ENCODE measurements around the gene PEAR1. TPM values are rescaled to one million over a fixed set of nuclear protein-coding genes. Genes with fewer than 3 reads are reported as not detected.

The PEAR1 gene
- polyA plus RNA-seq (2011; rRNA removed) (1.7 and 2.9 TPM in 2 replicates), polyA plus RNA-seq (2017; fragmentation: RNase III; extraction: RNeasy Plus Mini Kit Qiagen cat#74134 plus additional on column Dnase treatment) (5.0 to 7.5 TPM (median 6.3 TPM) in 3 replicates), polyA minus RNA-seq (2011; rRNA and poly(A)+ RNA removed) (0.79 and 1.4 TPM in 2 replicates)
- polyA plus RNA-seq (2012; cell fraction: cytosol; rRNA removed): 4.2 and 5.4 TPM in 2 replicates
- 27.8 and 33.5 TPM in 2 replicates for polyA plus RNA-seq (2012; cell fraction: nucleus; rRNA removed)

DNA sequence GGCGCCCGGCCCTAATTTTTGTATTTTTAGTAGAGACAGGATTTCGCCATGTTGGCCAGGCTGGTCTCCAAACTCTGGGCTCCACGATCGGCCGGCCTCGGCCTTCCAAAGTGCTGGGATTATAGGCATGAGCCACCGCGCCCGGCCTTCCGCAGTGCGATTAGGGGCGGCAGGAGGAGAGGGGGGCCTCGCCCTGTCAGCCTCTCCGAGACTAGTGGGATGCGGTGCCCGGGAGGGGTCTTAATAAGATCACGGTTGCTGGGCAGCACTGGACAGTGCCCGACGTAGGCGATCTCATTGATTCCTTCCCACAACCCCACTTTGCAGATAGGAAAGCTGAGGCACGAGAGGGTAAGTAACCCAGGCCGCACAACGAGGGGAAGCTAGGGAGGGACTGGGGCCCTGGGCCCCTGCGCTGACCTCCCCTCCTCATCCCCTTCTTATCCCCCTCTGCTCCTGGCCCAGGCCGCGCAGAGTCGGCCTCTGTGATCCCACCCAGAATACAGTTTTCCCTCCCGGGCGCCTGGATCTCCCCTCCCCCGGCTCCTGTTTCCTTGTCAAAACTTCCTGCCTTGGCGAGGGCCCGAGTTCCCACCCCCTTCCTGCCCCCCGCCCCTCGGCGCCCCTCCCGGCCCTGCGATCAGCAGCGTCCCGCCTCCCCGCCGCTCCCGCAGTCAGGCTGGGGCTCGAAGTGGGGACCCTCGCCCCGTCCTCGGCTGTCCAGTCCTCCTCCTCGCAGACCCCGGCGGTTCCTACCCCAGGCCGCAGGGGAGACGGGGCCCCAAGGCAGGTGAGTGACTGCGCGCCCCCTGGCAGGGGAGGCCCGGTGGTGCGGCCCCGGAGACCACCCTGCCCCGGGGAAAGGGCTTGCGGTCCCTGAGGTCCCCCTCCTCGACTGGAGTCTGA, at the start of gene PEAR1:
PEAR1 (plus strand) TSS at position 671 of the 906 bp plus-strand sequence. CDS start 10,209 bp downstream, outside the sequence.
- 87% methylated on average over 31 of the region's 60 CpGs for WGBS (ENCODE audit: missing lambda C conversion rate)
- H3K9me3 ChIP-seq: no peaks in the 10 kb centered on the region
- POLR2A ChIA-PET: no interaction called here
- peaks cover 48% of the 10 kb centered on the region for H3K4me1 ChIP-seq
- TF ChIP-seq KDM1A (IDR thresholded peaks at IDR 0.05; ENCODE audit: low read depth): peak; percentile 60; the same call in 1 of the 2 replicates
- TF ChIP-seq CBX8 (IDR thresholded peaks at IDR 0.05): no peak
- no peak for TF ChIP-seq CEBPB (IDR thresholded peaks at IDR 0.05)
- TF ChIP-seq, protein P1, sequence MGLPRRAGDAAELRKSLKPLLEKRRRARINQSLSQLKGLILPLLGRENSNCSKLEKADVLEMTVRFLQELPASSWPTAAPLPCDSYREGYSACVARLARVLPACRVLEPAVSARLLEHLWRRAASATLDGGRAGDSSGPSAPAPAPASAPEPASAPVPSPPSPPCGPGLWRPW (IDR thresholded peaks at IDR 0.05): no peak
- TF ChIP-seq, protein P2, sequence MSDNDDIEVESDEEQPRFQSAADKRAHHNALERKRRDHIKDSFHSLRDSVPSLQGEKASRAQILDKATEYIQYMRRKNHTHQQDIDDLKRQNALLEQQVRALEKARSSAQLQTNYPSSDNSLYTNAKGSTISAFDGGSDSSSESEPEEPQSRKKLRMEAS (IDR thresholded peaks at IDR 0.05): no peak
- DNase-seq (ENCODE audit: low read depth in 1 of 2, low spot score in 1 of 2): no peak
- peak within 1 kb of the TSS; percentile 88 to 93 for H3K27ac ChIP-seq
- FAIRE-seq: no peak
- H3K4me3 ChIP-seq: peak within 1 kb of the TSS; percentile 19; the same call in 1 of the 3 replicates
- CTCF ChIA-PET: interaction anchor here (0.6 to 20.8 kb wide), 20 partner anchors 12 to 308 kb away, joined by 3 to 341 read pairs (median 46); partner anchors contain the start of genes INSRR, ISG20L2, LRRC71 and METTL25B
- H3K4me2 ChIP-seq: peak within 1 kb of the TSS; percentile 71
- ATAC-seq: no peak

DNA sequence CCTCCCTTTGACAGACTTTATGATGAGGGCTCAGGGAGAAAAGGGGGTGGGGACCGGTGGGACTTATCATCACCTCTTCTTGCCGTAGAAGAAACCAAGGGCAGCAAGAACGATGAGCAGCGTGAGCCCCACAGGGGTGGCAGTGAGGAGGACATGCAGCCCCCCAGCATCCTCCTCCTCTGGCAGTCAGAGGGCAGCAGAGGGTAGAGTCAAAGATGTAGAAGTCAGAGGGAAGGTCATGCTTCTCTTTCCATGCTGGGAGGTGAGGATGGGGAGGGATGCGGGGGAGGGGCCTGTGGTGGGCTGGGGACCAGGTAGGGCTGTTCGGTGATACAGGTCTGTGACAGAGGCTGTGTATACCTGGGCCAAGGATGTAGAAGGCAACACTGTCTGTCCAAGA, 49.4 kb upstream of the PEAR1 start:
- TF ChIP-seq, protein P3, sequence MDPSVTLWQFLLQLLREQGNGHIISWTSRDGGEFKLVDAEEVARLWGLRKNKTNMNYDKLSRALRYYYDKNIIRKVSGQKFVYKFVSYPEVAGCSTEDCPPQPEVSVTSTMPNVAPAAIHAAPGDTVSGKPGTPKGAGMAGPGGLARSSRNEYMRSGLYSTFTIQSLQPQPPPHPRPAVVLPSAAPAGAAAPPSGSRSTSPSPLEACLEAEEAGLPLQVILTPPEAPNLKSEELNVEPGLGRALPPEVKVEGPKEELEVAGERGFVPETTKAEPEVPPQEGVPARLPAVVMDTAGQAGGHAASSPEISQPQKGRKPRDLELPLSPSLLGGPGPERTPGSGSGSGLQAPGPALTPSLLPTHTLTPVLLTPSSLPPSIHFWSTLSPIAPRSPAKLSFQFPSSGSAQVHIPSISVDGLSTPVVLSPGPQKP (IDR thresholded peaks at IDR 0.05; ENCODE audit: low read depth, low read length): no peak
- no peak for TF ChIP-seq HOXA7 (CRISPR knock-in tag; IDR thresholded peaks at IDR 0.05)
- no peak for TF ChIP-seq EP300 (IDR thresholded peaks at IDR 0.05)
- no peak for TF ChIP-seq E2F6 (IDR thresholded peaks at IDR 0.05; ENCODE audit: borderline replicate concordance, low read depth)
- TF ChIP-seq MYC (IDR thresholded peaks at IDR 0.05; ENCODE audit: borderline replicate concordance, low read length): no peak
- no peak for TF ChIP-seq POLR2AphosphoS2 (conservative IDR thresholded peaks at IDR 0.05; ENCODE audit: low read length)
- TF ChIP-seq HMGXB4 (CRISPR knock-in tag; IDR thresholded peaks at IDR 0.05; ENCODE audit: borderline replicate concordance): no peak
- TF ChIP-seq HEYL (CRISPR knock-in tag; IDR thresholded peaks at IDR 0.05): no peak
- TF ChIP-seq ZFP36 (IDR thresholded peaks at IDR 0.05; ENCODE audit: borderline replicate concordance, partially characterized antibody): no peak
- TF ChIP-seq MAZ (IDR thresholded peaks at IDR 0.05; ENCODE audit: borderline replicate concordance, low read depth, low read length): no peak
- TF ChIP-seq ESRRA (IDR thresholded peaks at IDR 0.05; ENCODE audit: borderline replicate concordance, low read length): no peak
- TF ChIP-seq, protein P1 (IDR thresholded peaks at IDR 0.05): no peak
- no peak for TF ChIP-seq SREBF2 (IDR thresholded peaks at IDR 0.05)
- no peak for TF ChIP-seq POLR2A (IDR thresholded peaks at IDR 0.05; ENCODE audit: low read length)
- TF ChIP-seq RNF2 (IDR thresholded peaks at IDR 0.05; ENCODE audit: borderline replicate concordance, low read depth): no peak
- no peak for TF ChIP-seq RCOR1 (IDR thresholded peaks at IDR 0.05; ENCODE audit: low read depth, low read length)
- CTCF ChIA-PET: interaction anchor here (0.7 to 8.4 kb wide), 5 partner anchors 10 to 398 kb away, joined by 3 to 289 read pairs (median 5); partner anchors contain the start of genes INSRR and NTRK1

More for the DNA sequence above, 49.4 kb upstream of the PEAR1 start:
- no peak for FAIRE-seq
- WGBS (ENCODE audit: missing lambda C conversion rate): 73% methylated on average over 6 of the region's 6 CpGs
- Histone ChIP-seq H3K9me3 (no peaks in the 10 kb centered on the region), H3K4me2 (no peak overlapping the region), H3K4me3 (no peak overlapping the region), H3K27ac (no peak overlapping the region), H3K4me1 (no peaks in the 10 kb centered on the region)
- POLR2A ChIA-PET: no interaction called here
- DNase-seq (ENCODE audit: low read depth in 1 of 2, low spot score in 1 of 2): no peak
- no peak for ATAC-seq

Measured in A549 (cell line).